A549 treated with dexamethasone at 1 μM for 4 hours (cell line): ENCODE data around the gene PRM2. TPM values are rescaled to one million over a fixed set of nuclear protein-coding genes. Genes with fewer than 3 reads are reported as not detected.

ENCODE experiments used
- total RNA-seq: library from RNA; stranded (reverse); fragments of 200-300 nt; extraction: Qiagen RNA extraction; gene quantifications from 5 replicates; pipeline ENCODE4 v1.2.3, GENCODE V29; 2022

The PRM2 gene, protein sequence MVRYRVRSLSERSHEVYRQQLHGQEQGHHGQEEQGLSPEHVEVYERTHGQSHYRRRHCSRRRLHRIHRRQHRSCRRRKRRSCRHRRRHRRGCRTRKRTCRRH
- not detected in 5 replicates for total RNA-seq

DNA sequence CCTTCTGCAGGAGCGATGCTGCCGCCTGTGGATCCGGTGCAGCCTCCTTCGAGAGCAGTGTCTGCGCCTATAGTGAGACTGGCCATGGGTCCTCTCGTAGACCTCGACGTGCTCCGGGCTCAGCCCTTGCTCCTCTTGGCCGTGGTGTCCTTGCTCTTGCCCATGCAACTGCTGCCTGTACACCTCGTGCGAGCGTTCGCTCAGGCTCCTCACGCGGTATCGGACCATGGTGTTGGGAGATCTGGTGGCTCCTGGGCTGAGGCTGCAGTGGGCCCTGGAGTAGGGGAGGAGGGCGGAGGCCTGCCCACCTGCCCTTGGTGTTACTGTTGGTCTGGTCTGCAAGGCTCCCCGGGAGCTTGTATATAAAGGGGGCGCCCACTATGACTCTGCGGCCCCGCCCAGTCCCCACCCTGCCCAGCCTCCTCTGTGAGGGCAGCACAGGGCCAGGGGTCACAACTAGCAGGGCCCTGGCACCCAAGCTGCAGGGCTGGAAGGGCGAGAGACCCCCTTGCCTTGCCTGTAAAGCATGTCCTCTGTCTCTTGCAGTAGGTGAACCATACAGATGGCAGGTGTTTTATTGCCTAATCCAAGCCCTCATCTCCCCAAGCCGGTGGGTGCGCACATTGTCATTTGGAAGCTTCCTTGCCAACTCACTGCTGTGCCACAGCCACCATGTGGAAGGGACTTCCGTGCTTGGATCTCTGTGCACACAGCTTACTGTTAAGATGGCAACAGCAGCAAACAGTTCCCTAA lies at the start of gene PRM2:
TSS of gene PRM2 (minus strand) at position 338 of the 753 bp plus-strand sequence. CDS start at position 228, 110 bp downstream.

DNA sequence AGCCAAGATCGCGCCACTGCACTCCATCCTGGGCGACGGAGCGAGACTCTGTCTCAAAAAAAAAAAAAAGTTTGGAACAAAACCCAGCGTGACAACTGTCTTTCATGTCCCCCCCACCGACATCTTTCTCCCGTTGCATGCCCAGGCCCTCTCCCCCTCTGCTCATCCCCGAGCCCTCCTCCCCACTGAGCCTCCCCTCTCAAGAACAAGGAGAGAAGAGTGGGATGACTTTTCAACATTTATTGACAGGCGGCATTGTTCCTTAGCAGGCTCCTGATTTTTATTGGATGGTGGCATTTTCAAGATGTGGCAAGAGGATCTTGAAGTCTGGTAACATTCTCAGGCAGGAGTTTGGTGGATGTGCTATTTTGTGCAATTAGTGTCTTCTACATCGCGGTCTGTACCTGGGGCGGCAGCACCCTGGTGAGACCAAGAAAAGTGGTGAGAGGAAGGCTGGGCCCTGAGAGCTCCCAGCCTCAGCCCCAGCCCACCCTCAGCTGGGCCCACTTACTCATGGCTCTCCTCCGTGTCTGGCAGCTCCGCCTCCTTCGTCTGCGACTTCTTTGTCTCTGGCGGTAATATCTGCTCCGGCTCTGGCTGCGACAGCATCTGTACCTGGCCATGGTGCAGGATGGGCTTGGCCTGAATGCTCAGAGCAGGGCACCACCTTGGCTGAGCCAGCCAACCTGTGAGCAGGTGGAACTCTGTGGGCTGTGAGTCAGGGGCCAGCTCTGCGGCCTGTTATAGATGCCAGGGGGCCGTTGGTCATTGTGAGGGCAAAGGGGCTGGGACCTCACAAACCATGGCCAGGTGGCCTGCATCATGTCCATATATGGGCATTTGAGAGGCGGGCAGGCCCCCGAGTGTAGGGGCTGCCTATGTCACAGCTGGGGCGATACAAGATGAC lies 4.6 kb upstream of the PRM2 start, which contains the start of gene PRM1:
TSS of gene PRM1 (minus strand) at position 715 of the 907 bp plus-strand sequence. CDS start at position 623, 92 bp downstream.

DNA sequence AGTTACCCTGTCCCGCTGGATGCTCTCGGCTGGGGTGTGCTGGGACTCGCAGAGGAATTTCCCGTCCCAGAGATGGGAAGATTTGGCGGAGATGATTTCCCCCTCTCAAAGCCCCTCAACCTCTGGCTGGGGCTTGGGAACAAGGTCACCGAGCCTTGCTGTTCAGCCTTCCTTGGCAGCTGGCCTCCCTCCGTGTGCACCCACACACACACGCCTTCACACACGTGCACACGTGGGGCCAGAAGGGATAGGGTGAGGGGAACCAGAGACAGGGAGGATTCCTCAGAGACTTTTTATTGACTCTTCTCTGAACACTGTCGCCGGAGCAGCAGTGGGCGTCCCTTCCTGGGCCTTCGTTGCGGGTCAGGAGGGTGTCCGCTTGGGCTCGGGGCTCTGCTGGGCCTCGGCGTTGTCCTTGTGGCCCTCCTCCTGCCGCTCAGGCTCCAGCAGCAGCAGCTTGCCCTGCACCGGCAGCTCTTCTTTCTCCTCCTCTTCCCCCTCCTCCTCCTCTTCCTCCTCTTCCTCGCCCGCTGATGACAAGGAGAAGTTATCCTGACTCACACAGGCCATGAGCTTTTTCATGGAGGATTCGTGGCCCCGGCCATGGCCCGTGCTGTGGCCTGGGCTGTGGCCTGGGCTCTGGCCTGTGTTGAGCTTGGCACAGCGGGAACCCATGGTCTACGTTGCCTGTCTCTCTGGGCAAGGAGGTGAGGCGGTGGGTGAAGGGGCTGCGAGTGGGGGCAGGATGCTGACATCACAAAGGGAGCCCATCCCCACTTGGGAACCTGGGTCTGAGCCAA lies 3.2 kb downstream of the PRM2 start, which contains the start of gene PRM3:
TSS of gene PRM3 (minus strand) at position 709 of the 800 bp plus-strand sequence. CDS start at position 675, 34 bp downstream.

GRCh38 chr16:11268921-11269375 lies 7.3 kb downstream of the PRM2 start, which contains the start of gene TNP2:
TSS of gene TNP2 (minus strand) at chr16:11269325. CDS start at chr16:11269262, 63 bp downstream.

GRCh38 chr16:11255737-11256660 lies 20.3 kb downstream of the PRM2 start, which contains the start of gene SOCS1:
TSS of gene SOCS1 (minus strand) at chr16:11256204. CDS start at chr16:11255478, 726 bp downstream.

Other genes starting within 250 kb of the PRM2 start
- gene SOCS1, start 20.3 kb downstream of the PRM2 start, total RNA-seq = 6.6 to 16.5 TPM (median 12.6 TPM) in 5 replicates
- gene TNP2, start 7.2 kb downstream of the PRM2 start, total RNA-seq = not detected in 5 replicates
- not detected in 5 replicates for gene PRM3, start 2.9 kb downstream of the PRM2 start, total RNA-seq
- gene PRM1, start 4.8 kb upstream of the PRM2 start, total RNA-seq = not detected in 5 replicates
- gene RMI2, start 69.0 kb upstream of the PRM2 start, total RNA-seq = 25.2 to 32.3 TPM (median 30.3 TPM) in 5 replicates